Lung (tissue), 12 donors: ENCODE data around the gene GABARAPL2. TPM values are rescaled to one million over a fixed set of nuclear protein-coding genes. Genes with fewer than 3 reads are reported as not detected.

Source experiments
- ATAC-seq: fragments of 200-7000 bp; cut with Tn5 transposase; one replicate; pipeline ENCODE4 v1.9.1; 2020; ENCODE audit warnings: moderate number of reproducible peaks; ENCODE audit not compliant: insufficient read depth, low FRiP score
- DNase-seq, 3 donors: peaks; one replicate each; pipeline ENCODE4 v3.0.0-alpha.2; 2013 to 2017
- H3K27ac ChIP-seq, 2 donors: one replicate each; pipeline ENCODE4 v1.5.1; 2013; ENCODE audit warnings: mild to moderate bottlenecking in 2 of 2, moderate library complexity in 2 of 2, control low read depth in 1 of 2, inconsistent platforms in 1 of 2, low read depth in 1 of 2, low read length in 1 of 2
- H3K27me3 ChIP-seq, 3 donors: one replicate each; pipeline ENCODE4 v1.5.1; 2013; ENCODE audit warnings: low read length in 2 of 3; ENCODE audit not compliant: control insufficient read depth in 3 of 3, insufficient read depth in 3 of 3
- H3K36me3 ChIP-seq, 4 donors: one replicate each; pipeline ENCODE4 v1.5.1; 2013; ENCODE audit warnings: low read length in 4 of 4, mild to moderate bottlenecking in 1 of 4, moderate library complexity in 1 of 4; ENCODE audit not compliant: control insufficient read depth in 4 of 4, insufficient read depth in 4 of 4
- H3K4me1 ChIP-seq, 5 donors: one replicate each; pipeline ENCODE4 v1.5.1; 2013; ENCODE audit warnings: low read length in 5 of 5, mild to moderate bottlenecking in 2 of 5, moderate library complexity in 1 of 5; ENCODE audit not compliant: control insufficient read depth in 5 of 5, insufficient read depth in 5 of 5
- H3K4me3 ChIP-seq: one replicate; pipeline ENCODE4 v1.5.1; 2013; ENCODE audit warnings: mild to moderate bottlenecking, control low read depth, moderate library complexity
- H3K9ac ChIP-seq, 2 donors: one replicate each; pipeline ENCODE4 v1.5.1; 2013; ENCODE audit warnings: low read length in 2 of 2, control low read depth in 1 of 2; ENCODE audit not compliant: insufficient read depth in 1 of 2
- H3K9me3 ChIP-seq, 4 donors: one replicate each; pipeline ENCODE4 v1.5.1; 2013; ENCODE audit warnings: low read length in 3 of 4, mild to moderate bottlenecking in 1 of 4, moderate library complexity in 1 of 4; ENCODE audit not compliant: control insufficient read depth in 4 of 4, insufficient read depth in 3 of 4
- WGBS, 2 donors: extraction: QIAGEN DNeasy Blood & Tissue Kit; methylation state at CpG; one replicate each; pipeline ENCODE4 v1.1.7; 2013; 5-methylcytosine and 5-hydroxymethylcytosine counted together
- polyA plus RNA-seq, 2 donors: library from polyadenylated mRNA; stranded (reverse); fragments of 200-250 nt; gene quantifications; one replicate each; pipeline ENCODE4 v1.2.1, GENCODE V29; 2013
- total RNA-seq, 2 donors: library from RNA; depleted of rRNA in 1 of 2; stranded (reverse); fragments of >200 nt in 1 of 2; gene quantifications; one replicate each; pipeline ENCODE4 v1.2.1, GENCODE V29; 2014 to 2021
- TF ChIP-seq, protein P1 (sequence below): IDR thresholded peaks from 2 replicates; pipeline ENCODE4 v1.5.1; 2012; ENCODE audit warnings: mild to moderate bottlenecking; ENCODE audit errors: control extremely low read depth, extremely low read depth
- donor health status: control.
- donor health status: control.
- donor health status: Bipolar disorder and iron deficiency.
- donor health status: healthy.
- donor health status: DM: yes; HTN: yes; CAD: no.

The GABARAPL2 gene
- total and polyA plus RNA-seq, 4 donors, result 72.9 to 180 (median 104) TPM

DNA sequence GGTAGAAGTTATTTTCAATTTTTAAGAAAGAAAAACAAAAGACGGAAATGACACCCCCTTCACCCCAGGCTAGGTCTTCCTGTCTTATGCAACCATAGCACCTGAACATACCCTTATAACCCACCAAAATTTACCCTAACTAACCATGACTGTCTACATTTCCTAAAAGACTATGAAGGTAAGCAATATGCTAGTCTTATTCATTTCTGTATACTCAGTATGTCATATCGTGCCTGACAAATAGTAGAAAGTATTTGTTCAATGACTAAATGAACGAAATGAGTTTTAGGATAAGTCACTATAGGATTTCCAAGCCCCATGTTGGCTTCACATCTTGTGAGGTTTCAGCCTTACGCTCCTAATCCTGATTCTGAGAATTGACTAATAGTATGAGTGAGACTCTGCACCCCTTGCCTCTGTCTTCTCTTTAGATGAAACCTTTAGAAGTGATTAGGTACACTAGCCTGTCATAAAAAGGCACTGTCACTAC is 50.4 kb downstream of the GABARAPL2 start:
- H3K4me3 ChIP-seq, result no peak overlapping the region
- 89 to 95% methylated on average over 4 of the region's 4 CpGs for WGBS, 2 donors
- no peak overlapping the region for H3K9ac ChIP-seq
- no peak for ATAC-seq
- no peak for DNase-seq
- TF ChIP-seq, protein P1, sequence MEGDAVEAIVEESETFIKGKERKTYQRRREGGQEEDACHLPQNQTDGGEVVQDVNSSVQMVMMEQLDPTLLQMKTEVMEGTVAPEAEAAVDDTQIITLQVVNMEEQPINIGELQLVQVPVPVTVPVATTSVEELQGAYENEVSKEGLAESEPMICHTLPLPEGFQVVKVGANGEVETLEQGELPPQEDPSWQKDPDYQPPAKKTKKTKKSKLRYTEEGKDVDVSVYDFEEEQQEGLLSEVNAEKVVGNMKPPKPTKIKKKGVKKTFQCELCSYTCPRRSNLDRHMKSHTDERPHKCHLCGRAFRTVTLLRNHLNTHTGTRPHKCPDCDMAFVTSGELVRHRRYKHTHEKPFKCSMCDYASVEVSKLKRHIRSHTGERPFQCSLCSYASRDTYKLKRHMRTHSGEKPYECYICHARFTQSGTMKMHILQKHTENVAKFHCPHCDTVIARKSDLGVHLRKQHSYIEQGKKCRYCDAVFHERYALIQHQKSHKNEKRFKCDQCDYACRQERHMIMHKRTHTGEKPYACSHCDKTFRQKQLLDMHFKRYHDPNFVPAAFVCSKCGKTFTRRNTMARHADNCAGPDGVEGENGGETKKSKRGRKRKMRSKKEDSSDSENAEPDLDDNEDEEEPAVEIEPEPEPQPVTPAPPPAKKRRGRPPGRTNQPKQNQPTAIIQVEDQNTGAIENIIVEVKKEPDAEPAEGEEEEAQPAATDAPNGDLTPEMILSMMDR, result no peak
- H3K36me3 ChIP-seq, result peaks cover 4 to 28% (median 18%) of the 10 kb centered on the region in 4 donors
- H3K27me3 ChIP-seq, result no peaks in the 10 kb centered on the region
- peaks cover 0 to 1% (median 0%) of the 10 kb centered on the region in 5 donors for H3K4me1 ChIP-seq
- no peak overlapping the region for H3K27ac ChIP-seq
- no peaks in the 10 kb centered on the region for H3K9me3 ChIP-seq

GRCh38 chr16:75617121-75617520 is 50.9 kb downstream of the GABARAPL2 start:
- no peak for ATAC-seq
- no peak for DNase-seq
- peaks cover 4 to 26% (median 18%) of the 10 kb centered on the region in 4 donors for H3K36me3 ChIP-seq
- H3K27me3 ChIP-seq, result no peaks in the 10 kb centered on the region
- 84 to 96% methylated on average over 3 of the region's 3 CpGs for WGBS, 2 donors
- peaks cover under 1 to 5% (median 2%) of the 10 kb centered on the region in 5 donors for H3K4me1 ChIP-seq
- no peak overlapping the region for H3K27ac ChIP-seq
- no peak overlapping the region for H3K9ac ChIP-seq
- H3K4me3 ChIP-seq, result no peak overlapping the region
- TF ChIP-seq, protein P1, result no peak
- no peaks in the 10 kb centered on the region for H3K9me3 ChIP-seq

- 97 to 98% methylated on average over 2 of the region's 2 CpGs for WGBS, 2 donors
- DNase-seq, result no peak
Measured at GRCh38 chr16:75618780-75619179, 52.6 kb downstream of the GABARAPL2 start.

More at GRCh38 chr16:75618780-75619179, 52.6 kb downstream of the GABARAPL2 start:
- TF ChIP-seq, protein P1, result no peak
- Histone ChIP-seq H3K4me3 (no peak overlapping the region), H3K9me3 (no peaks in the 10 kb centered on the region), H3K27me3 (no peaks in the 10 kb centered on the region), H3K27ac (no peak overlapping the region), H3K9ac (no peak overlapping the region), H3K36me3 (peaks cover 4 to 16% (median 11%) of the 10 kb centered on the region in 4 donors), H3K4me1 (peaks cover 4 to 8% (median 6%) of the 10 kb centered on the region in 5 donors)
- ATAC-seq, result no peak
